Measurements from ENCODE around the gene COMMD10. TPM values are rescaled to one million over a fixed set of nuclear protein-coding genes. Genes with fewer than 3 reads are reported as not detected.
"Not testable (repeated sequence)": the region's sequence is repeated elsewhere in the genome, so short reads cannot be mapped to it uniquely, and the experiment has no call there.

The COMMD10 gene
- total RNA-seq, 3 donors from 2014 or later: 20.6 to 31.1 (median 29.0) TPM

- intact Hi-C loops (cut with DNase I, micrococcal nuclease): no loop called here
- Histone ChIP-seq H3K36me3 (ENCODE audit: low read depth) (no peaks in the 10 kb centered on the region), H3K4me3 (no peak overlapping the region), H3K4me1 (ENCODE audit: low read depth) (no peaks in the 10 kb centered on the region), H3K9me3 (no peaks in the 10 kb centered on the region)
- ATAC-seq (no peak), DNase-seq (no peak)
- TF ChIP-seq, protein P1, sequence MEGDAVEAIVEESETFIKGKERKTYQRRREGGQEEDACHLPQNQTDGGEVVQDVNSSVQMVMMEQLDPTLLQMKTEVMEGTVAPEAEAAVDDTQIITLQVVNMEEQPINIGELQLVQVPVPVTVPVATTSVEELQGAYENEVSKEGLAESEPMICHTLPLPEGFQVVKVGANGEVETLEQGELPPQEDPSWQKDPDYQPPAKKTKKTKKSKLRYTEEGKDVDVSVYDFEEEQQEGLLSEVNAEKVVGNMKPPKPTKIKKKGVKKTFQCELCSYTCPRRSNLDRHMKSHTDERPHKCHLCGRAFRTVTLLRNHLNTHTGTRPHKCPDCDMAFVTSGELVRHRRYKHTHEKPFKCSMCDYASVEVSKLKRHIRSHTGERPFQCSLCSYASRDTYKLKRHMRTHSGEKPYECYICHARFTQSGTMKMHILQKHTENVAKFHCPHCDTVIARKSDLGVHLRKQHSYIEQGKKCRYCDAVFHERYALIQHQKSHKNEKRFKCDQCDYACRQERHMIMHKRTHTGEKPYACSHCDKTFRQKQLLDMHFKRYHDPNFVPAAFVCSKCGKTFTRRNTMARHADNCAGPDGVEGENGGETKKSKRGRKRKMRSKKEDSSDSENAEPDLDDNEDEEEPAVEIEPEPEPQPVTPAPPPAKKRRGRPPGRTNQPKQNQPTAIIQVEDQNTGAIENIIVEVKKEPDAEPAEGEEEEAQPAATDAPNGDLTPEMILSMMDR (IDR thresholded peaks at IDR 0.05): no peak
Observed at GRCh38 chr5:116078199-116078598, 6.6 kb upstream of the COMMD10 start.

GRCh38 chr5:116084287-116084691 lies 536 bp upstream of the COMMD10 start:
- intact Hi-C loops (cut with DNase I, micrococcal nuclease): no loop called here
- DNase-seq (peak; percentile 37 to 57 (median 44)), ATAC-seq (peak; percentile 60)
- Histone ChIP-seq H3K36me3 (ENCODE audit: low read depth) (no peaks in the 10 kb centered on the region), H3K4me1 (ENCODE audit: low read depth) (no peaks in the 10 kb centered on the region), H3K9me3 (no peaks in the 10 kb centered on the region), H3K4me3 (peak overlapping the region; percentile 72)
- TF ChIP-seq, protein P1 (IDR thresholded peaks at IDR 0.05): no peak

- DNase-seq; intact Hi-C loops (cut with DNase I, micrococcal nuclease): not testable (repeated sequence)
Observed at GRCh38 chr5:116086309-116086708, 1.5 kb downstream of the COMMD10 start.

DNA sequence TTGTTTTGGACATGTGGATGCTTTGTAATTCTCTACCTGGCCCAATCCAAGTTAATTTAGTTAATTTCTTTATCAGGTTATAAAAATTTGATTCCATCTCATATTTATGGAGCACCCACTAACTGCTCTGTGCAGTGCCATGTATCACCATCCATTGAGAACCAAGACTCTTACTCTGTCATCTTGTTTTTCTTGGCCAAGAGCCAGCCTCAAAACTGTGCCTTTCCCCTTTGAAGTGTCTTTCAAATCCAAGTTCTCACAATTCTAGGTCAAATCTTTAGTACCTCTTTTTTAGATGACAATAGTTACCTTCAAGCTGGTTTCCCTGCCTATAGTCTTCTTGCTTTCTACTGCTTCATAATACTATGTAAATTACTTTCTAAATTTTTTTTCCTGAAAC lies 3.2 kb downstream of the COMMD10 start:
- TF ChIP-seq, protein P1 (IDR thresholded peaks at IDR 0.05): no peak
- Histone ChIP-seq H3K4me1 (ENCODE audit: low read depth) (no peaks in the 10 kb centered on the region), H3K4me3 (no peak overlapping the region), H3K36me3 (ENCODE audit: low read depth) (no peaks in the 10 kb centered on the region), H3K9me3 (no peaks in the 10 kb centered on the region)
- no peak for ATAC-seq
- no peak for DNase-seq
- intact Hi-C loops (cut with DNase I, micrococcal nuclease): no loop called here

More at GRCh38 chr5:116086309-116086708, 1.5 kb downstream of the COMMD10 start:
- not testable (repeated sequence) for H3K9me3 ChIP-seq; ATAC-seq; H3K36me3 ChIP-seq (ENCODE audit: low read depth); H3K4me3 ChIP-seq; H3K4me1 ChIP-seq (ENCODE audit: low read depth)

DNA sequence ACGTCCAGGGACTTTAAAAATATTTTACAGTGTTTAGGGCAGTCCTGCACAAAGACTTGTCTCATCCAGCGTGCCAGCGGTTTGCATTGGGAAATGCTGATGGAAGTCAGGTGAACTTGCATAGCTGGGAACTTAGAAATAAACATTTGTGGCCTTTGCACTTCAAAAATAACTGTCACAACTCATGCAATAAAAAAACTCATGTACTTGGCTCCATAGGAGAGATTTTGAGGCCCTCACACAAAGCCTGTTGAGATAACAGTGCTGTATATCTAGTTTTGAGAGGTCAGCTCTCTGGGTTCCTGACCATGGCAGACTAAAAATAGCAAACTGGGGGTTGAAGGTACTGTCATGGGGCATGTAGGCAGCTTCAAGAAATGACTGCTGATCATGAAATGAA lies 5.5 kb downstream of the COMMD10 start:
- TF ChIP-seq, protein P1 (IDR thresholded peaks at IDR 0.05): no peak
- Histone ChIP-seq H3K4me3 (no peak overlapping the region), H3K36me3 (ENCODE audit: low read depth) (no peaks in the 10 kb centered on the region), H3K9me3 (no peaks in the 10 kb centered on the region), H3K4me1 (ENCODE audit: low read depth) (no peaks in the 10 kb centered on the region)
- no peak for ATAC-seq
- DNase-seq: no peak
- intact Hi-C loops (cut with DNase I, micrococcal nuclease): no loop called here

GRCh38 chr5:116091416-116091815 lies 6.6 kb downstream of the COMMD10 start:
- H3K36me3 ChIP-seq (ENCODE audit: low read depth): no peaks in the 10 kb centered on the region
- ATAC-seq: no peak
- TF ChIP-seq, protein P1 (IDR thresholded peaks at IDR 0.05): no peak
- H3K4me3 ChIP-seq: no peak overlapping the region
- H3K9me3 ChIP-seq: no peaks in the 10 kb centered on the region
- H3K4me1 ChIP-seq (ENCODE audit: low read depth): no peaks in the 10 kb centered on the region
- intact Hi-C loops (cut with DNase I, micrococcal nuclease): no loop called here
- DNase-seq: no peak
